Immature natural killer cell (primary cell): ENCODE data around the gene TXLNG. TPM values are rescaled to one million over a fixed set of nuclear protein-coding genes. Genes with fewer than 3 reads are reported as not detected.

Source experiments
- DNase-seq, 3 donors: peaks; one replicate each; pipeline ENCODE4 v3.0.0; 2022; ENCODE audit warnings: mixed read lengths in 1 of 3
- H3K27ac Mint-ChIP-seq, 6 donors: one replicate each; pipeline ENCODE4 v1.8.0; 2020; ENCODE audit warnings: mixed read lengths in 6 of 6, mild to moderate bottlenecking in 5 of 6, inconsistent platforms in 4 of 6, moderate library complexity in 3 of 6
- H3K27me3 Mint-ChIP-seq, 3 donors: one replicate each; pipeline ENCODE4 v1.8.0; 2020 to 2021; ENCODE audit warnings: low read depth in 3 of 3, mild to moderate bottlenecking in 3 of 3, mixed read lengths in 3 of 3, moderate library complexity in 3 of 3, inconsistent platforms in 1 of 3
- H3K36me3 Mint-ChIP-seq, 3 donors: one replicate each; pipeline ENCODE4 v1.8.0; 2020; ENCODE audit warnings: mixed read lengths in 3 of 3, inconsistent platforms in 2 of 3, mild to moderate bottlenecking in 2 of 3
- H3K4me1 Mint-ChIP-seq, 2 donors: one replicate each; pipeline ENCODE4 v1.8.0; 2020; ENCODE audit warnings: inconsistent platforms in 2 of 2, mild to moderate bottlenecking in 2 of 2, mixed read lengths in 2 of 2, moderate library complexity in 1 of 2
- H3K4me3 Mint-ChIP-seq, 5 donors: one replicate each; pipeline ENCODE4 v1.8.0; 2020; ENCODE audit warnings: mild to moderate bottlenecking in 5 of 5, mixed read lengths in 5 of 5, inconsistent platforms in 3 of 5, moderate library complexity in 3 of 5
- H3K9me3 Mint-ChIP-seq, 6 donors: one replicate each; pipeline ENCODE4 v1.8.0; 2020; ENCODE audit warnings: mild to moderate bottlenecking in 6 of 6, mixed read lengths in 6 of 6, inconsistent platforms in 4 of 6, moderate library complexity in 3 of 6
- polyA plus RNA-seq, 3 donors: library from polyadenylated mRNA; unstranded; fragments of 300-500 nt; fragmentation: Illumina TruSeq; gene quantifications; one replicate each; pipeline ENCODE4 v1.2.3, GENCODE V29; 2021

Gene TXLNG
- polyA plus RNA-seq, 3 donors from 2014 or later: 5.2 to 9.8 (median 5.4) TPM

- DNase-seq: peak; percentile 7 to 15 (median 10)
- Mint-ChIP-seq H3K4me1 (peaks cover 0 to 3% of the 10 kb centered on the region in 2 donors), H3K27me3 (peaks cover 0 to 3% (median 0%) of the 10 kb centered on the region in 3 donors), H3K4me3 (peak overlapping the region in 1 of 5 donors; percentile 56), H3K27ac (peak overlapping the region in 5 of 6 donors; percentile 6 to 49 (median 31)), H3K36me3 (peaks cover 0 to 62% (median 35%) of the 10 kb centered on the region in 3 donors), H3K9me3 (no peaks in the 10 kb centered on the region)
Observed at GRCh38 chrX:16836371-16836770, 50.1 kb downstream of the TXLNG start.

GRCh38 chrX:16838202-16839066 is 52.2 kb downstream of the TXLNG start:
- DNase-seq: no peak
- Mint-ChIP-seq H3K27ac (peak overlapping the region in 4 of 6 donors; percentile 9 to 45 (median 28)), H3K36me3 (peaks cover 0 to 68% (median 45%) of the 10 kb centered on the region in 3 donors), H3K4me1 (peaks cover 0 to 3% of the 10 kb centered on the region in 2 donors), H3K4me3 (no peak overlapping the region), H3K27me3 (peaks cover 0 to 3% (median 2%) of the 10 kb centered on the region in 3 donors), H3K9me3 (no peaks in the 10 kb centered on the region)

GRCh38 chrX:16839219-16839851 is 53.1 kb downstream of the TXLNG start:
- Mint-ChIP-seq H3K27me3 (peaks cover 0 to 3% (median 2%) of the 10 kb centered on the region in 3 donors), H3K36me3 (peaks cover 0 to 66% (median 37%) of the 10 kb centered on the region in 3 donors), H3K9me3 (no peaks in the 10 kb centered on the region), H3K27ac (peak overlapping the region in 2 of 6 donors; percentile 5 to 9), H3K4me1 (peaks cover 0 to 3% of the 10 kb centered on the region in 2 donors), H3K4me3 (no peak overlapping the region)
- DNase-seq: no peak

- Mint-ChIP-seq H3K4me1 (peaks cover 0 to 3% of the 10 kb centered on the region in 2 donors), H3K27ac (no peak overlapping the region), H3K9me3 (no peaks in the 10 kb centered on the region), H3K4me3 (no peak overlapping the region), H3K36me3 (peaks cover 0 to 69% (median 39%) of the 10 kb centered on the region in 3 donors), H3K27me3 (peaks cover 0 to 3% (median 2%) of the 10 kb centered on the region in 3 donors)
- DNase-seq: no peak
Observed at GRCh38 chrX:16839852-16840460, 53.7 kb downstream of the TXLNG start.

GRCh38 chrX:16842684-16843083 is 56.4 kb downstream of the TXLNG start:
- Mint-ChIP-seq H3K36me3 (peaks cover 0 to 70% (median 32%) of the 10 kb centered on the region in 3 donors), H3K4me1 (no peaks in the 10 kb centered on the region), H3K4me3 (no peak overlapping the region), H3K27me3 (peaks cover 0 to 5% (median 0%) of the 10 kb centered on the region in 3 donors), H3K27ac (peak overlapping the region in 1 of 6 donors; percentile 19), H3K9me3 (no peaks in the 10 kb centered on the region)
- DNase-seq: no peak

GRCh38 chrX:16843208-16843909 is 57.1 kb downstream of the TXLNG start:
- H3K27me3 Mint-ChIP-seq: peaks cover 0 to 5% (median 0%) of the 10 kb centered on the region in 3 donors
- no peak overlapping the region for H3K4me3 Mint-ChIP-seq
- DNase-seq: no peak
- H3K36me3 Mint-ChIP-seq: peaks cover 0 to 72% (median 34%) of the 10 kb centered on the region in 3 donors
- no peaks in the 10 kb centered on the region for H3K4me1 Mint-ChIP-seq
- no peaks in the 10 kb centered on the region for H3K9me3 Mint-ChIP-seq
- H3K27ac Mint-ChIP-seq: no peak overlapping the region

- peaks cover 0 to 7% (median 5%) of the 10 kb centered on the region in 3 donors for H3K27me3 Mint-ChIP-seq
- H3K9me3 Mint-ChIP-seq: no peaks in the 10 kb centered on the region
- H3K27ac Mint-ChIP-seq: no peak overlapping the region
- H3K36me3 Mint-ChIP-seq: peaks cover 3 to 81% (median 47%) of the 10 kb centered on the region in 3 donors
- H3K4me1 Mint-ChIP-seq: no peaks in the 10 kb centered on the region
- DNase-seq: no peak
- no peak overlapping the region for H3K4me3 Mint-ChIP-seq
Observed at GRCh38 chrX:16845686-16846085, 59.4 kb downstream of the TXLNG start.

- H3K4me3 Mint-ChIP-seq: no peak overlapping the region
- no peak for DNase-seq
- no peaks in the 10 kb centered on the region for H3K9me3 Mint-ChIP-seq
- H3K27ac Mint-ChIP-seq: no peak overlapping the region
- H3K27me3 Mint-ChIP-seq: peaks cover 0 to 7% (median 3%) of the 10 kb centered on the region in 3 donors
- peaks cover 3 to 82% (median 44%) of the 10 kb centered on the region in 3 donors for H3K36me3 Mint-ChIP-seq
- H3K4me1 Mint-ChIP-seq: no peaks in the 10 kb centered on the region
Observed at GRCh38 chrX:16848541-16848940, 62.3 kb downstream of the TXLNG start.

- peaks cover 0 to 9% (median 0%) of the 10 kb centered on the region in 3 donors for H3K27me3 Mint-ChIP-seq
- DNase-seq: no peak
- H3K36me3 Mint-ChIP-seq: peaks cover 3 to 72% (median 33%) of the 10 kb centered on the region in 3 donors
- H3K27ac Mint-ChIP-seq: no peak overlapping the region
- H3K4me3 Mint-ChIP-seq: no peak overlapping the region
- H3K9me3 Mint-ChIP-seq: no peaks in the 10 kb centered on the region
- peaks cover 0 to 8% of the 10 kb centered on the region in 2 donors for H3K4me1 Mint-ChIP-seq
Observed at GRCh38 chrX:16851421-16851820, 65.2 kb downstream of the TXLNG start.

- no peak overlapping the region for H3K4me3 Mint-ChIP-seq
- H3K4me1 Mint-ChIP-seq: peaks cover 0 to 13% of the 10 kb centered on the region in 2 donors
- DNase-seq: no peak
- H3K9me3 Mint-ChIP-seq: no peaks in the 10 kb centered on the region
- H3K36me3 Mint-ChIP-seq: peaks cover 3 to 72% (median 34%) of the 10 kb centered on the region in 3 donors
- peaks cover 0 to 9% (median 0%) of the 10 kb centered on the region in 3 donors for H3K27me3 Mint-ChIP-seq
- H3K27ac Mint-ChIP-seq: no peak overlapping the region
Observed at GRCh38 chrX:16851827-16852226, 65.6 kb downstream of the TXLNG start.

GRCh38 chrX:16852617-16853179 is 66.4 kb downstream of the TXLNG start:
- Mint-ChIP-seq H3K4me3 (no peak overlapping the region), H3K9me3 (no peaks in the 10 kb centered on the region), H3K36me3 (peaks cover 3 to 81% (median 43%) of the 10 kb centered on the region in 3 donors), H3K4me1 (peaks cover 0 to 16% of the 10 kb centered on the region in 2 donors), H3K27me3 (peaks cover 0 to 9% (median 0%) of the 10 kb centered on the region in 3 donors), H3K27ac (peak overlapping the region in 1 of 6 donors; percentile 4)
- no peak for DNase-seq

- Mint-ChIP-seq H3K27me3 (peaks cover 0 to 8% (median 0%) of the 10 kb centered on the region in 3 donors), H3K4me3 (no peak overlapping the region), H3K9me3 (no peaks in the 10 kb centered on the region), H3K4me1 (peaks cover 0 to 17% of the 10 kb centered on the region in 2 donors), H3K27ac (no peak overlapping the region), H3K36me3 (peaks cover 3 to 74% (median 39%) of the 10 kb centered on the region in 3 donors)
- no peak for DNase-seq
Observed at GRCh38 chrX:16853537-16853936, 67.3 kb downstream of the TXLNG start.
